ENCODE results near the gene OR52E5.

Gene OR52E5

DNA sequence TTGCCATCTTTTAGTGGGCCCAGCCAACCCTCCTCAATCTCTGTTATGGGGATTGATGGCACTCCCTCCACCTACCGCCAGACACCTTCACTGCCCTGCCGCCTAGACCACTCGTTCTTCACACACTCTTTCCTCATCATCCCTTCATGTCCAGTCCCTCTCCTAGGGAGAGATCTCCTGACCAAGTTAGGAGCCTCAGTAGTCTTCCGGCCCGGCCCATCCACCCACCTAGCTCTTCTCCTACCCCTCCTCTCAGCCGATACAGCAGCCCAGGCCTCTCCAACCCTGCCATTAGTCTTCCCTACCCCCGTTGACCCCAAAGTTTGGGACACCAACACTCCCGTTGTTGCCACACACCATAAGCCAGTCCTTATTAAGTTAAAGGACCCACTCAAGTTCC lies 38.1 kb downstream of the OR52E5 start:
- no peak overlapping the region for H2AFZ ChIP-seq (ENCODE audit: low read length)
- no peaks in the 10 kb centered on the region for H3K79me2 ChIP-seq (ENCODE audit: insufficient read depth, low read length)
- H3K27me3 ChIP-seq (ENCODE audit: insufficient read depth, low read length, poor library complexity, severe bottlenecking) = no peaks in the 10 kb centered on the region
- no peaks in the 10 kb centered on the region for H3K9me2 ChIP-seq (replicated peaks; ENCODE audit: low read depth, low read length)
- no peaks in the 10 kb centered on the region; the same call in 1 of the 2 replicates for H3K9me3 ChIP-seq (ENCODE audit: insufficient read depth, low read depth, low read length)
- no peaks in the 10 kb centered on the region for H3K36me3 ChIP-seq (ENCODE audit: insufficient read depth, low read length)
- H4K20me1 ChIP-seq (ENCODE audit: insufficient read depth, low read length, poor library complexity, severe bottlenecking) = no peaks in the 10 kb centered on the region
- H3K4me1 ChIP-seq (ENCODE audit: insufficient read depth, low read length, poor library complexity, severe bottlenecking) = no peaks in the 10 kb centered on the region
- no peak overlapping the region for H3K4me2 ChIP-seq (ENCODE audit: low read depth, low read length, poor library complexity, severe bottlenecking)
- no peak overlapping the region for H3K4me3 ChIP-seq (ENCODE audit: low read length, poor library complexity, severe bottlenecking)
- no peak overlapping the region for H3K9ac ChIP-seq (ENCODE audit: low read depth, low read length, poor library complexity, severe bottlenecking)
- no peaks in the 10 kb centered on the region for H3F3A ChIP-seq (ENCODE audit: low read depth)
- TF ChIP-seq, protein P1, sequence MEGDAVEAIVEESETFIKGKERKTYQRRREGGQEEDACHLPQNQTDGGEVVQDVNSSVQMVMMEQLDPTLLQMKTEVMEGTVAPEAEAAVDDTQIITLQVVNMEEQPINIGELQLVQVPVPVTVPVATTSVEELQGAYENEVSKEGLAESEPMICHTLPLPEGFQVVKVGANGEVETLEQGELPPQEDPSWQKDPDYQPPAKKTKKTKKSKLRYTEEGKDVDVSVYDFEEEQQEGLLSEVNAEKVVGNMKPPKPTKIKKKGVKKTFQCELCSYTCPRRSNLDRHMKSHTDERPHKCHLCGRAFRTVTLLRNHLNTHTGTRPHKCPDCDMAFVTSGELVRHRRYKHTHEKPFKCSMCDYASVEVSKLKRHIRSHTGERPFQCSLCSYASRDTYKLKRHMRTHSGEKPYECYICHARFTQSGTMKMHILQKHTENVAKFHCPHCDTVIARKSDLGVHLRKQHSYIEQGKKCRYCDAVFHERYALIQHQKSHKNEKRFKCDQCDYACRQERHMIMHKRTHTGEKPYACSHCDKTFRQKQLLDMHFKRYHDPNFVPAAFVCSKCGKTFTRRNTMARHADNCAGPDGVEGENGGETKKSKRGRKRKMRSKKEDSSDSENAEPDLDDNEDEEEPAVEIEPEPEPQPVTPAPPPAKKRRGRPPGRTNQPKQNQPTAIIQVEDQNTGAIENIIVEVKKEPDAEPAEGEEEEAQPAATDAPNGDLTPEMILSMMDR (conservative IDR thresholded peaks at IDR 0.05; ENCODE audit: low read length) = no peak
- TF ChIP-seq EZH2phosphoT487 (IDR thresholded peaks at IDR 0.05; ENCODE audit: borderline replicate concordance) = no peak

DNA sequence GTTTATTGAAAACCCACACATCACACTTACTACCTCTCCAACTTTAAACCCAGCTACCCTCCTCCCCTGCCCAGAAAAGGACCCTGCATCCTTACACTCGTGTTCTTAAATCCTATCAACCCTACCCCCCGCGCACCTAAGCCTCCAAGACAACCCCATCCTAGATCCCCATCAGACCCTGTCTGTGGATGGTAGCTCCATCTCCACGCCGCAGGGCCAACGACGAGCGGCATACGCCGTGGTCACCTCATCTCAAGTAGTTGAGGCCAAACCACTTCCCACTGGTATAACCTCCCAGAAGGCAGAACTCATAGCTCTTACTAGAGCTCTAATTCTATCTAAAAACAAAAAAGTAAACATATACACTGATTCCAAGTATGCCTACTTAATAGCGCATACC lies 39.7 kb downstream of the OR52E5 start:
- Histone ChIP-seq H3F3A (ENCODE audit: low read depth) (no peaks in the 10 kb centered on the region), H4K20me1 (ENCODE audit: insufficient read depth, low read length, poor library complexity, severe bottlenecking) (no peaks in the 10 kb centered on the region), H3K9ac (ENCODE audit: low read depth, low read length, poor library complexity, severe bottlenecking) (no peak overlapping the region), H3K79me2 (ENCODE audit: insufficient read depth, low read length) (no peaks in the 10 kb centered on the region), H3K4me2 (ENCODE audit: low read depth, low read length, poor library complexity, severe bottlenecking) (no peak overlapping the region), H3K9me3 (ENCODE audit: insufficient read depth, low read depth, low read length) (no peaks in the 10 kb centered on the region; the same call in 1 of the 2 replicates), H3K36me3 (ENCODE audit: insufficient read depth, low read length) (no peaks in the 10 kb centered on the region), H3K9me2 (replicated peaks; ENCODE audit: low read depth, low read length) (no peaks in the 10 kb centered on the region), H3K4me1 (ENCODE audit: insufficient read depth, low read length, poor library complexity, severe bottlenecking) (no peaks in the 10 kb centered on the region), H3K4me3 (ENCODE audit: low read length, poor library complexity, severe bottlenecking) (no peak overlapping the region), H3K27me3 (ENCODE audit: insufficient read depth, low read length, poor library complexity, severe bottlenecking) (no peaks in the 10 kb centered on the region), H2AFZ (ENCODE audit: low read length) (no peak overlapping the region)
- TF ChIP-seq EZH2phosphoT487 (IDR thresholded peaks at IDR 0.05; ENCODE audit: borderline replicate concordance) = no peak
- TF ChIP-seq, protein P1 (conservative IDR thresholded peaks at IDR 0.05; ENCODE audit: low read length) = no peak

DNA sequence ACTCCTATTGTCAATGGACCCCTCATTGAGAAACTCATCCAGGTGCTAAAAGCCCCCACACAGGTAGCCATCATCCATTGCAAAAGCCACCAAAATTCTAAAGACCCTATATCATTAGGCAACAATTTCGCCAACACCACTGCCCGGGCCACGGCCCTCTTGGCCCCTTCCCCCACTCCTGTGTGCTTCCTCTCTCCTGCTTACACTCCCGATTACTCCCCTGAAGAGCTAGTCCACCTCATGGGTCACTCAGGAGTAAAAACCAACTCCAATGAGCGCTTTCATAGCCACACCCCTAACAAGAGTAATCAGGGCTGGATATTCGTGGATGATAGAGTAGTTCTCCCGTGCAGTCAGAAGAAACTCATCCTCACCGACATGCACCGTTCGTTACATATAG lies 40.1 kb downstream of the OR52E5 start:
- H3F3A ChIP-seq (ENCODE audit: low read depth) = no peaks in the 10 kb centered on the region
- H3K9me3 ChIP-seq (ENCODE audit: insufficient read depth, low read depth, low read length) = no peaks in the 10 kb centered on the region; the same call in 1 of the 2 replicates
- TF ChIP-seq EZH2phosphoT487 (IDR thresholded peaks at IDR 0.05; ENCODE audit: borderline replicate concordance) = no peak
- TF ChIP-seq, protein P1 (conservative IDR thresholded peaks at IDR 0.05; ENCODE audit: low read length) = no peak
- H2AFZ ChIP-seq (ENCODE audit: low read length) = no peak overlapping the region
- H3K4me1 ChIP-seq (ENCODE audit: insufficient read depth, low read length, poor library complexity, severe bottlenecking) = no peaks in the 10 kb centered on the region
- no peaks in the 10 kb centered on the region for H3K27me3 ChIP-seq (ENCODE audit: insufficient read depth, low read length, poor library complexity, severe bottlenecking)
- H3K4me2 ChIP-seq (ENCODE audit: low read depth, low read length, poor library complexity, severe bottlenecking) = no peak overlapping the region
- H3K4me3 ChIP-seq (ENCODE audit: low read length, poor library complexity, severe bottlenecking) = no peak overlapping the region
- H3K9ac ChIP-seq (ENCODE audit: low read depth, low read length, poor library complexity, severe bottlenecking) = no peak overlapping the region
- no peaks in the 10 kb centered on the region for H3K36me3 ChIP-seq (ENCODE audit: insufficient read depth, low read length)
- H3K79me2 ChIP-seq (ENCODE audit: insufficient read depth, low read length) = no peaks in the 10 kb centered on the region
- H4K20me1 ChIP-seq (ENCODE audit: insufficient read depth, low read length, poor library complexity, severe bottlenecking) = no peaks in the 10 kb centered on the region
- H3K9me2 ChIP-seq (replicated peaks; ENCODE audit: low read depth, low read length) = no peaks in the 10 kb centered on the region

Measured in Loucy (cell line).